ENCODE measurements around the gene TSHZ2. TPM values are rescaled to one million over a fixed set of nuclear protein-coding genes. Genes with fewer than 3 reads are reported as not detected.
A peak's percentile ranks its signal among the peaks of the same experiment; 100 is the strongest.

TSHZ2 gene
- total RNA-seq, 1 experiment from 2014 or later = 0.07 TPM

GRCh38 chr20:53283011-53283410, 310.9 kb downstream of the TSHZ2 start:
- no peaks in the 10 kb centered on the region for H3K79me1 ChIP-seq (ENCODE audit: insufficient read depth, low read depth, low read length, poor library complexity, severe bottlenecking)
- no peak overlapping the region for H3K14ac ChIP-seq (ENCODE audit: insufficient read depth, low read length)
- no peak overlapping the region for H2BK20ac ChIP-seq (ENCODE audit: low read depth, low read length, poor library complexity, severe bottlenecking)
- H3K36me3 Mint-ChIP-seq (ENCODE audit: insufficient read depth in 1 of 3, low read depth in 3 of 3) = no peaks in the 10 kb centered on the region; a peak in 1 of 7 replicates
- peak overlapping the region; percentile 26 for H3K4me2 ChIP-seq (ENCODE audit: insufficient read depth, insufficient read length, low read length)
- H3K9me3 Mint-ChIP-seq = peaks cover 0 to 4% of the 10 kb centered on the region in 2 experiments; a peak in 1 of 5 replicates
- H2BK15ac ChIP-seq (ENCODE audit: low read depth, low read length) = no peak overlapping the region
- H4K91ac ChIP-seq (ENCODE audit: insufficient read length, low read depth, low read length) = no peak overlapping the region
- H3K27me3 ChIP-seq (ENCODE audit: insufficient read depth, low read length) = no peaks in the 10 kb centered on the region
- no peak overlapping the region for H3K56ac ChIP-seq (ENCODE audit: insufficient read length, low read depth, low read length)
- no peak overlapping the region for H3K4ac ChIP-seq (ENCODE audit: low read depth, low read length)
- peak overlapping the region; percentile 26 to 97 (median 36); a peak in 6 of 7 replicates for H3K27ac Mint-ChIP-seq
- H2BK5ac ChIP-seq (ENCODE audit: insufficient read length, low read length) = no peak overlapping the region
- H4K5ac ChIP-seq (ENCODE audit: insufficient read length, low read depth, low read length) = no peak overlapping the region
- H3K18ac ChIP-seq (ENCODE audit: insufficient read length, low read depth, low read length) = no peak overlapping the region
- H3K4me1 Mint-ChIP-seq = peaks cover 50 to 51% of the 10 kb centered on the region in 2 experiments
- H3K4me3 Mint-ChIP-seq = peak overlapping the region; percentile 29 to 41
- no peaks in the 10 kb centered on the region for H3K79me2 ChIP-seq (ENCODE audit: insufficient read depth, low read length)
- no peak overlapping the region for H2BK12ac ChIP-seq (ENCODE audit: insufficient read length, low read depth, low read length)
- H3T11ph ChIP-seq (ENCODE audit: low read length) = no peak overlapping the region
- no peak for DNase-seq
- H2BK120ac ChIP-seq (ENCODE audit: low read depth, low read length, poor library complexity, severe bottlenecking) = no peak overlapping the region
- H3K27me3 Mint-ChIP-seq (ENCODE audit: low read depth) = peaks cover 8% of the 10 kb centered on the region
- H3K23ac ChIP-seq (ENCODE audit: insufficient read length, low read depth, low read length) = no peak overlapping the region
- peaks cover 3% of the 10 kb centered on the region for H3K23me2 ChIP-seq (ENCODE audit: insufficient read length, low read depth, low read length, poor library complexity, severe bottlenecking)
- H3K9ac ChIP-seq (ENCODE audit: extremely low read depth, insufficient read length, low read length) = no peak overlapping the region
- WGBS (ENCODE audit: extremely low coverage, insufficient read length, low lambda C conversion rate) = no CpG with 5 or more reads among the region's 2 CpGs
- H4K8ac ChIP-seq (replicated peaks; ENCODE audit: insufficient read length, low read depth, low read length) = no peak overlapping the region
- no peak for TF ChIP-seq CTCF (conservative IDR thresholded peaks at IDR 0.05)
- H4K20me1 ChIP-seq (ENCODE audit: control insufficient read depth, insufficient read depth, insufficient read length) = no peaks in the 10 kb centered on the region
- H2AK5ac ChIP-seq (ENCODE audit: insufficient read length, low read length) = no peak overlapping the region
- H3K4me1 ChIP-seq (ENCODE audit: insufficient read depth, low read length) = peaks cover 15% of the 10 kb centered on the region
- H3K27ac ChIP-seq (ENCODE audit: insufficient read length, low read depth, low read length) = no peak overlapping the region
- no peak overlapping the region for H2AFZ ChIP-seq (ENCODE audit: low read length)
- H3K9me3 ChIP-seq (ENCODE audit: control insufficient read depth, low read depth, low read length) = no peaks in the 10 kb centered on the region

Data from H9 (cell line).